RWPE2 (cell line): ENCODE measurements around the gene AMFR.

ENCODE experiments used
- ATAC-seq: fragments of 200-7000 bp; cut with Tn5 transposase; 3 replicates; pipeline ENCODE4 v1.9.1; 2021; ENCODE audit warnings: low read depth
- DNase-seq: peaks from one replicate; pipeline ENCODE4 v3.0.0-alpha.2; 2020; ENCODE audit warnings: low spot score
- H3K27ac ChIP-seq: fragments of 450-650 bp; 2 replicates; pipeline ENCODE4 v1.5.1; 2017; ENCODE audit warnings: mild to moderate bottlenecking; ENCODE audit not compliant: poor library complexity, severe bottlenecking
- H3K27me3 ChIP-seq: fragments of 250-450 bp; sonication (Bioruptor Pico); 2 replicates; pipeline ENCODE4 v1.5.1; 2021; ENCODE audit warnings: mild to moderate bottlenecking, moderate library complexity; ENCODE audit not compliant: insufficient read depth, poor library complexity, severe bottlenecking
- H3K36me3 ChIP-seq: fragments of 250-450 bp; sonication (Bioruptor Pico); 2 replicates; pipeline ENCODE4 v1.5.1; 2020; ENCODE audit warnings: low read depth, mild to moderate bottlenecking, moderate library complexity
- H3K4me1 ChIP-seq: fragments of 250-450 bp; sonication (Bioruptor Pico); 2 replicates; pipeline ENCODE4 v1.5.1; 2021; ENCODE audit warnings: mild to moderate bottlenecking, moderate library complexity; ENCODE audit not compliant: insufficient read depth, poor library complexity, severe bottlenecking
- H3K4me3 ChIP-seq: fragments of 250-450 bp; sonication (Bioruptor Pico); 2 replicates; pipeline ENCODE4 v1.5.1; 2021; ENCODE audit warnings: mild to moderate bottlenecking, moderate library complexity; ENCODE audit not compliant: severe bottlenecking
- H3K9me3 ChIP-seq: fragments of 250-450 bp; sonication (Bioruptor Pico); 2 replicates; pipeline ENCODE4 v1.5.1; 2021; ENCODE audit warnings: mild to moderate bottlenecking, moderate library complexity; ENCODE audit not compliant: severe bottlenecking
- CTCF ChIP-seq: fragments of 450-650 bp; IDR thresholded peaks from one replicate; pipeline ENCODE4 v1.5.1; 2017; ENCODE audit warnings: mild to moderate bottlenecking, moderate library complexity; ENCODE audit not compliant: poor library complexity, severe bottlenecking

Gene AMFR

DNA sequence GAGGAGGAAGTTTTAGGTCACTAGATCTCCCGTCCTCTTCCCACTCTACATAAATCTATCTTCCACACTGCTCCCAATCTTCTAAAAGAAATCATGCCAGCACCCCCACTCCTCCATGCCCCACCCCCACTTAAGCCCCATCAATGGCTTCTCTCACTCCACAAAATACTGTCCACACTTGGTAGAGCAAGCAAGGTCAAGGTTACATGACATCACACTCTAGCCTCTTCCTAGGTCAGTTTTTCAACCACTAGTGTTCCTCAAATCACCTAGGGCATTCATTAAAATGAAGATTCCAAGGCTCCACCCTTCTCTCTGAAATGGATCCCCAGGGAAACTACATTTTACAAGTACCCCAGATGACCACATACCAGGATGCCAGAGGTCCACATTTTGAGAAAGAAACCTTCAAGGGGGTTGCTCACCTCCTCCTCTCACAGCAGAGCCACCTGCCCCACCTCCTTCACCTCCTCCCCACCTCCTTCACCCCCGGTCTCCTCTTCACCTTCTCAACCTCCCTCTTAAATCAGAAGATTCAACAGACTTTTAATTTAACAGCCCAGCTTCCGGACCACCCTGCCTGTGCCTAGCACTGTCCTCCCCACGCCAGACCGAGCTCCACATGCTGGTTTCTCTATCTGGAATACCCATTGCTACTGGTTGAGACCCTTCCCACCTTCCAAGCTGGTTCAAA, 3.2 kb downstream of the AMFR start:
- no peak for TF ChIP-seq CTCF
- no peaks in the 10 kb centered on the region for H3K9me3 ChIP-seq
- H3K4me3 ChIP-seq = no peak overlapping the region
- no peaks in the 10 kb centered on the region for H3K27me3 ChIP-seq
- no peak overlapping the region for H3K27ac ChIP-seq
- H3K4me1 ChIP-seq = peaks cover 20% of the 10 kb centered on the region
- DNase-seq = no peak
- no peaks in the 10 kb centered on the region for H3K36me3 ChIP-seq
- ATAC-seq = no peak

- H3K4me3 ChIP-seq = no peak overlapping the region
- H3K4me1 ChIP-seq = peaks cover 17% of the 10 kb centered on the region
- no peak overlapping the region for H3K27ac ChIP-seq
- no peaks in the 10 kb centered on the region for H3K27me3 ChIP-seq
- H3K9me3 ChIP-seq = no peaks in the 10 kb centered on the region
- ATAC-seq (no peak), DNase-seq (no peak)
- TF ChIP-seq CTCF = no peak
- H3K36me3 ChIP-seq = no peaks in the 10 kb centered on the region
Measured at GRCh38 chr16:56421313-56421712, 4.0 kb downstream of the AMFR start.

DNA sequence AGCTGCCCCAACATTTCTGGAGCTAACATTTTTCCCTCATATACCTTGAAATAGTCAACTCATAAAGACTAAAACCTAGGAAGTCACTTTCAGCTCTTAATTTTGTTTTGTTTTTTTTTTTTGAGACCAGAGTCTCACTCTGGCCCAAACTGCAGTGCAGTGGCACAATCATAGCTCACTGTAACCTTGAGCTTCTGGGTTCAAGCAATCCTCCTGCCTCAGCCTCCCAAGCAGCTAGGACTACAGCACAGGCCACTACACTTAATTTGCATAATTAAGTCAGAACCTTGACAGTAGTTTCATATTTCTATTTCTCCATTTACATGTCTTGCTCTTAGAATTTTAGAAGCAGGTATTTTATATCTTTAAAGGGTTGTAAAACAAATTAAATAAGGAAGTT, 4.7 kb downstream of the AMFR start:
- ATAC-seq = no peak
- no peaks in the 10 kb centered on the region for H3K36me3 ChIP-seq

DNA sequence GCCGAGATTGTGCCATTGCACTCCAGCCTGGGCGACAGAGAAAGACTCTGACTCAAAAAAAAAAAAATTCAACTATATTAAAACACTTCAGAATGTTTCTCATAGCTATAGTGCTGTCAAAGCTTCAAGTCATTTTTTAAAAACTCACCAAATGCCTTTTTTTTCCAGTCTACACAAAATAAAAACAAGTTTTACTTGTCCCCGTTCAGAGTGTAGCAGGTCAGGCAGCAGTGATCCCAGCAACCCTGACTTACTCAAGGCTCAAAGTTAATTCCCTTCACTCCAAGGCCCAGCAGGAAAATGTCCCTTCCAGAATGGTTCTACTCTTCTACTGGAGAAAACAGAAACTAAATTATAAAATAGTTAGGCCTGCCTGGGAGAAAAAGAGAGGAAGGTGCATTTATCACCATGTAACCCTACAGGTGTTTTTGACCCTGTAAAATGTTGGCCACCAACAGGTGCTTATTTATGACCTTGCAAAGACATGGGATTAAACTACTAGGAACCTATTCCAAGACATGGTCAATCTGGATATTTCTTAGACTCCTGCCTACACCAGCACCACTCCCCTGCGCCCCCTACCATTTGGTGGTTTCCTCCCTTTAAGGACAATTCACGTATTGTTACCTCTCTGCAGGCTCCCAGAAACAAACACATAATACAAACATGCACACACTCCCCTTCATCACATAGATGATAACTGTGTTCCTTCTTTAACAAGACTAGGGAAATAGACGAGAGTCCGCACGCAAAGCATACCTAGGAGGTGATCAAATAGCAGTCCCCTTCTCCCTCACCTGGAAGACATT, 5.4 kb downstream of the AMFR start:
- ATAC-seq (no peak), DNase-seq (no peak)
- H3K27ac ChIP-seq = peak overlapping the region; percentile 4
- 0 out of 2 replicates have a peak, but pooled peaks cover 4% of the 10 kb centered on the region for H3K36me3 ChIP-seq
- H3K27me3 ChIP-seq = no peaks in the 10 kb centered on the region
- H3K9me3 ChIP-seq = no peaks in the 10 kb centered on the region
- peaks cover 17% of the 10 kb centered on the region for H3K4me1 ChIP-seq
- no peak overlapping the region for H3K4me3 ChIP-seq
- no peak for TF ChIP-seq CTCF

More for the DNA sequence above, 4.7 kb downstream of the AMFR start:
- no peak for TF ChIP-seq CTCF
- no peaks in the 10 kb centered on the region for H3K27me3 ChIP-seq
- no peaks in the 10 kb centered on the region for H3K9me3 ChIP-seq
- DNase-seq = no peak
- peaks cover 17% of the 10 kb centered on the region for H3K4me1 ChIP-seq
- no peak overlapping the region for H3K27ac ChIP-seq
- no peak overlapping the region for H3K4me3 ChIP-seq
